ENCODE measurements around the gene DDX10. TPM values are rescaled to one million over a fixed set of nuclear protein-coding genes. Genes with fewer than 3 reads are reported as not detected.

The DDX10 gene
- total RNA-seq, 4 donors from 2014 or later = 17.0 to 39.0 (median 34.3) TPM

DNA sequence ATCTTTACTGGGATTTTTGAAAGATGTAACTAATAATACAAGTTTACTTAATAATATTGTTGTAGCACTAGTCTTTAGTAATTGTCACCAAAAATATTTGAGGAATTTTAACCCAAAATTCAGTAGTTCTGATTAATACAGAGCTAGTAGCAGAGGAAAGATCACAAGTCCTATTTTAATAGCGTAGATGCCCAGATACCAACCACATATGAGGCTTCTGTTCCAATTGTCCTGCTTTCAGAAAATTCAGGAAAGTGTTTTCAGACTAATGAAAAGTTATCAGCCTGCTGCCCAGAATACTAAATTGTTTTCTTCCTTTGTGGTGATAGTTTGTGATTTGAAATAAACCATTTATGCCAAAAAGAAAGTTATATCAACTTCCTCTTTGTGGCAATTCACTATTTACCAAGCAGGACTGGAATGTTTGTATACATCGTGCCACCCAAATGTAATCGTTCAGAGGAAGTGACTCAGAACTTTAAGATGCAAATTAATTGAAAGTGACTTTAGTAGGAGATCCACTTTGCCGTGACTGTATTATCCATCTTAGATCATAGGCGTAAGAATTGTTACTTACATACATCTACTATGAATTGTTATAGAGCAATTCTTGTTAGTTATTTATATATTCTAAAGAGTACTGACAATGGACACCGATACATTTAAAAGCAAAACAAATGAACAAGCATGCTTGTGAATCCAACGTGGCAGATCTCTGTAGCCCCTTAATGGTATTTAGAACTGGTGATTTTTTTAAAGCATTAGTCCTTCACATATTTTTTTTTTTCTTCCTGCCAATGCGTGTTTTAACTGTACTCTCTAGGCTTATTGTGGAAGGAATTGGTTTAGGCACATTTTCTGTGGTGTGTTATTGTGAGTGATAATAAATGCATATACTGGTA lies 231.0 kb downstream of the DDX10 start:
- no peak overlapping the region for H3K4me3 ChIP-seq (replicated peaks in 1 of 3)
- no peaks in the 10 kb centered on the region for H3K9me3 ChIP-seq
- 80 to 84% methylated on average over 8 of the region's 8 CpGs for WGBS, 2 donors
- no peaks in the 10 kb centered on the region for H3K4me1 ChIP-seq
- DNase-seq = no peak
- H3K36me3 ChIP-seq = no peaks in the 10 kb centered on the region
- no peak overlapping the region for H3K27ac ChIP-seq
- no peak for TF ChIP-seq POLR2A (IDR thresholded peaks at IDR 0.05)
- TF ChIP-seq, protein P1, sequence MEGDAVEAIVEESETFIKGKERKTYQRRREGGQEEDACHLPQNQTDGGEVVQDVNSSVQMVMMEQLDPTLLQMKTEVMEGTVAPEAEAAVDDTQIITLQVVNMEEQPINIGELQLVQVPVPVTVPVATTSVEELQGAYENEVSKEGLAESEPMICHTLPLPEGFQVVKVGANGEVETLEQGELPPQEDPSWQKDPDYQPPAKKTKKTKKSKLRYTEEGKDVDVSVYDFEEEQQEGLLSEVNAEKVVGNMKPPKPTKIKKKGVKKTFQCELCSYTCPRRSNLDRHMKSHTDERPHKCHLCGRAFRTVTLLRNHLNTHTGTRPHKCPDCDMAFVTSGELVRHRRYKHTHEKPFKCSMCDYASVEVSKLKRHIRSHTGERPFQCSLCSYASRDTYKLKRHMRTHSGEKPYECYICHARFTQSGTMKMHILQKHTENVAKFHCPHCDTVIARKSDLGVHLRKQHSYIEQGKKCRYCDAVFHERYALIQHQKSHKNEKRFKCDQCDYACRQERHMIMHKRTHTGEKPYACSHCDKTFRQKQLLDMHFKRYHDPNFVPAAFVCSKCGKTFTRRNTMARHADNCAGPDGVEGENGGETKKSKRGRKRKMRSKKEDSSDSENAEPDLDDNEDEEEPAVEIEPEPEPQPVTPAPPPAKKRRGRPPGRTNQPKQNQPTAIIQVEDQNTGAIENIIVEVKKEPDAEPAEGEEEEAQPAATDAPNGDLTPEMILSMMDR (IDR thresholded peaks at IDR 0.05) = no peak
- no peaks in the 10 kb centered on the region for H3K27me3 ChIP-seq
- intact Hi-C loops (cut with DNase I) = no loop called here

DNA sequence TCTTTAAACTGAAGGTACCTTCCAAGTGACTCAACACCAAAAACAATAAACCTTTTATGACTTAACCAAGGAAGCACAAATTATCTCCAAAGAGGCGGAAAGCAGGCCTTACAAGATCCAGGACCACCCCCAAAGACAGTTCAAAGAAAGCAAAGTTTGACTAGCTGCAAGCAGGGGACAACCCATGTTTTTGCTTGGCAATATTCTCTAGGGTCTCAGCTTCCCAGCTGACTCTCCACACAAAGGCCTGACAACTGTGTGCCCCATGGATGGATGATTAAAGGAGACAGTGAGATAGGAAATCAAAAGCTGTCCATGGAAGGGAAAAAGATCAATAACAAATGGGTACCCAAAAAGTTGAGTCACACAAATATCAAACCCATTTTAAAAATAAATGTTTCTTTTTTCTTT lies 232.2 kb downstream of the DDX10 start:
- Histone ChIP-seq H3K4me1 (no peaks in the 10 kb centered on the region), H3K9me3 (no peaks in the 10 kb centered on the region), H3K27ac (no peak overlapping the region), H3K27me3 (no peaks in the 10 kb centered on the region), H3K36me3 (no peaks in the 10 kb centered on the region), H3K4me3 (replicated peaks in 1 of 3) (no peak overlapping the region)
- intact Hi-C loops (cut with DNase I) = no loop called here
- DNase-seq = no peak
- WGBS, 2 donors = 94 to 100% methylated on average over 1 of the region's 1 CpG
- TF ChIP-seq, protein P1 (IDR thresholded peaks at IDR 0.05) = no peak
- TF ChIP-seq POLR2A (IDR thresholded peaks at IDR 0.05) = no peak

- Histone ChIP-seq H3K4me3 (replicated peaks in 1 of 3) (no peak overlapping the region), H3K9me3 (no peaks in the 10 kb centered on the region), H3K27me3 (no peaks in the 10 kb centered on the region), H3K27ac (no peak overlapping the region), H3K4me1 (no peaks in the 10 kb centered on the region), H3K36me3 (no peaks in the 10 kb centered on the region)
- 96 to 98% methylated on average over 5 of the region's 5 CpGs for WGBS, 2 donors
- no peak for TF ChIP-seq POLR2A (IDR thresholded peaks at IDR 0.05)
- TF ChIP-seq, protein P1 (IDR thresholded peaks at IDR 0.05) = no peak
- no peak for DNase-seq
- intact Hi-C loops (cut with DNase I) = no loop called here
Observed at GRCh38 chr11:108897916-108898315, 233.0 kb downstream of the DDX10 start.

DNA sequence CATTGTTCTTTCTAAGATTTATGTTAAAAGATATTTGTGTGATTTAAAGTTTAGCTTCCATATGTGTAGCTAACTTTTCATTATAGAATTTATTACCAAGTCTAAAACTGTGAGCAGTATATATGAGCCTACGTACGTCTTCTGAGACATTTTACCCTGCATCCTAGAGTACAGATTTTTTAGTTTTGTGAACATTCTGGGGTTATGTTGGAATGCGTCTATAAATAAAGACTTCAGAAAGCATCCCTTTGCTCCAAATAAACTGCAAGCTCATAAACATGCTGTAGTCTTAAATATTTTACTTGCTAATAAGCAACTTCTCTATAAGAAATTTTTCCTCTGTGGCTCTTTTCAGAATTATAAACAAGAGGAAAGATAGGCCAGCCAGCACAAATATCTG lies 236.5 kb downstream of the DDX10 start:
- Histone ChIP-seq H3K9me3 (no peaks in the 10 kb centered on the region), H3K4me3 (replicated peaks in 1 of 3) (no peak overlapping the region), H3K27ac (no peak overlapping the region), H3K36me3 (no peaks in the 10 kb centered on the region), H3K4me1 (peaks cover 0 to 6% of the 10 kb centered on the region in 2 donors), H3K27me3 (no peaks in the 10 kb centered on the region)
- WGBS, 2 donors = 96% methylated on average over 3 of the region's 3 CpGs
- DNase-seq = no peak
- TF ChIP-seq POLR2A (IDR thresholded peaks at IDR 0.05) = no peak
- intact Hi-C loops (cut with DNase I) = no loop called here

DNA sequence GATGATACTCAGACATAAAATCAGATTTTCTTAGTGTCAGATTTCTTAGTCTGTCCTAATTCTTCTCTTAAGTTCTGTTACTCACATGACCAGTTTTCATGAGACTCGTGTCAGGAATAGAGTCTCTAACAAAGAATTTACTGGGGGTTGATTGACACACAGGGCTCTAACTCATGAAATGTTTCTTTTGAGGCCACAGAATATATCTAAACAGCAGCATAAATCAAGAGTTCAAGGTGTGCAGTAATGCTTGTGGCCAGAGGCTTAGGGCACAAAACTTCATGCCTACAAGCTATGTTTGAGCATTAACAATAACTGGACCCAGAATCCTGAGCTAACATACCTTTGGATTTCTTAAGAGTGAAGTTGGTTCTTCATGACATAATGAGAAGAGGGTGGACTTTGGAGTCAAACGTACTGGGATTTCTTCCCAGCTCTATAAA lies 237.2 kb downstream of the DDX10 start:
- H3K36me3 ChIP-seq = no peaks in the 10 kb centered on the region
- TF ChIP-seq, protein P1 (IDR thresholded peaks at IDR 0.05) = no peak
- TF ChIP-seq POLR2A (IDR thresholded peaks at IDR 0.05) = no peak
- no peak overlapping the region for H3K27ac ChIP-seq
- no peak overlapping the region for H3K4me3 ChIP-seq (replicated peaks in 1 of 3)
- DNase-seq = no peak
- H3K9me3 ChIP-seq = no peaks in the 10 kb centered on the region
- no peaks in the 10 kb centered on the region for H3K27me3 ChIP-seq
- WGBS, 2 donors = 76 to 82% methylated on average over 2 of the region's 2 CpGs
- peaks cover 6% of the 10 kb centered on the region in 2 donors for H3K4me1 ChIP-seq
- intact Hi-C loops (cut with DNase I) = no loop called here
